Panc1 (cell line): ENCODE data around the gene AHCY. TPM values are rescaled to one million over a fixed set of nuclear protein-coding genes. Genes with fewer than 3 reads are reported as not detected.
"Not testable (repeated sequence)": the region's sequence is repeated elsewhere in the genome, so short reads cannot be mapped to it uniquely, and the experiment has no call there.

ENCODE experiments used
- ATAC-seq: fragments of 200-7000 bp; cut with Tn5 transposase; 2 replicates; pipeline ENCODE4 v1.9.1; 2020; ENCODE audit warnings: mild to moderate bottlenecking, moderate library complexity
- BruUV-seq: library from RNA; stranded (reverse); fragments of 400-500 nt; replicated peaks from 2 replicates; lab custom pipeline; 2021; lab: Mats Ljungman, UMichigan
- CTCF ChIA-PET: fragments of 300-600 bp; sonication (Branson Sonifier 250); formaldehyde crosslinking; loops from one replicate; lab custom pipeline; 2022; ENCODE audit warnings: antibody characterized with exemption; lab: Charles Lee
- POLR2A ChIA-PET: fragments of 300-600 bp; sonication (Branson Sonifier 250); formaldehyde crosslinking; loops from one replicate; lab custom pipeline; 2022; ENCODE audit warnings: antibody characterized with exemption; lab: Charles Lee
- DNase-seq: peaks from one replicate; pipeline ENCODE4 v3.0.0-alpha.2; 2010; ENCODE audit warnings: low read depth, low spot score
- H3K27ac ChIP-seq: 2 replicates; pipeline ENCODE4 v1.5.1; 2011; ENCODE audit warnings: mild to moderate bottlenecking, low read length, inconsistent platforms
- H3K27me3 ChIP-seq: fragments of 200-500 bp; sonication (Bioruptor generic); 2 replicates; pipeline ENCODE4 v1.6.0; 2014; ENCODE audit warnings: low read length, inconsistent platforms; ENCODE audit not compliant: control insufficient read depth, insufficient read depth
- H3K36me3 ChIP-seq: fragments of 200-500 bp; sonication (Bioruptor generic); 2 replicates; pipeline ENCODE4 v1.5.1; 2014; ENCODE audit warnings: inconsistent platforms, mild to moderate bottlenecking, low read length, moderate library complexity; ENCODE audit not compliant: control insufficient read depth, insufficient read depth
- H3K4me1 ChIP-seq: 2 replicates; pipeline ENCODE4 v1.5.1; 2011; ENCODE audit warnings: inconsistent platforms, mild to moderate bottlenecking, low read length, moderate library complexity; ENCODE audit not compliant: control insufficient read depth, insufficient read depth
- H3K4me3 ChIP-seq, 2 experiments: 2 replicates each; pipeline ENCODE4 v1.5.1; 2011 to 2012; ENCODE audit warnings: low read depth in 2 of 2, low read length in 2 of 2, mild to moderate bottlenecking in 2 of 2, inconsistent platforms in 1 of 2, moderate library complexity in 1 of 2
- H3K9me3 ChIP-seq: fragments of 200-500 bp; sonication (Bioruptor generic); 2 replicates; pipeline ENCODE4 v1.5.1; 2014; ENCODE audit warnings: low read depth, mild to moderate bottlenecking, inconsistent platforms, low read length, moderate library complexity; ENCODE audit not compliant: control insufficient read depth, insufficient read depth
- POLR2AphosphoS5 ChIP-seq: IDR thresholded peaks from 2 replicates; pipeline ENCODE4 v1.6.1; 2012; ENCODE audit warnings: mild to moderate bottlenecking, low read depth, low read length, moderate library complexity
- SIN3A ChIP-seq: IDR thresholded peaks from 2 replicates; pipeline ENCODE4 v1.6.1; 2012; ENCODE audit warnings: low read depth, mild to moderate bottlenecking, low read length, moderate library complexity, borderline replicate concordance; ENCODE audit not compliant: insufficient read depth
- TCF7L2 ChIP-seq: IDR thresholded peaks from 2 replicates; pipeline ENCODE4 v1.6.1; 2011; ENCODE audit warnings: mild to moderate bottlenecking, low read depth, low read length, inconsistent platforms
- in situ Hi-C: cut with HindIII; loops from 2 replicates; pipeline ENCODE4 v1.10.0; 2016; ENCODE audit warnings: low sequenced_read_pairs, low pct_unique_long_range_greater_than_20kb
- intact Hi-C: fragments of 100-400 bp; cut with micrococcal nuclease; formaldehyde crosslinking; loops from one replicate; pipeline ENCODE4 v1.10.0; 2022; ENCODE audit not compliant: unreplicated experiment
- total RNA-seq: library from RNA; stranded (reverse); gene quantifications from one replicate; pipeline ENCODE4 v1.2.1, GENCODE V29; 2021; ENCODE audit not compliant: unreplicated experiment
- TF ChIP-seq, protein P1 (sequence below): fragments of 450-650 bp; IDR thresholded peaks from 2 replicates; pipeline ENCODE4 v1.5.1; 2017; ENCODE audit warnings: mild to moderate bottlenecking
- TF ChIP-seq, protein P2 (sequence below), 2 experiments: IDR thresholded peaks; 2 replicates each; pipeline ENCODE4 v1.6.1; 2011 to 2012; ENCODE audit warnings: low read depth in 2 of 2, control low read depth in 1 of 2, low read length in 1 of 2, mild to moderate bottlenecking in 1 of 2, moderate library complexity in 1 of 2; ENCODE audit not compliant: insufficient read depth in 1 of 2

Gene AHCY
- total RNA-seq, 1 experiment from 2014 or later, result 171 TPM

DNA sequence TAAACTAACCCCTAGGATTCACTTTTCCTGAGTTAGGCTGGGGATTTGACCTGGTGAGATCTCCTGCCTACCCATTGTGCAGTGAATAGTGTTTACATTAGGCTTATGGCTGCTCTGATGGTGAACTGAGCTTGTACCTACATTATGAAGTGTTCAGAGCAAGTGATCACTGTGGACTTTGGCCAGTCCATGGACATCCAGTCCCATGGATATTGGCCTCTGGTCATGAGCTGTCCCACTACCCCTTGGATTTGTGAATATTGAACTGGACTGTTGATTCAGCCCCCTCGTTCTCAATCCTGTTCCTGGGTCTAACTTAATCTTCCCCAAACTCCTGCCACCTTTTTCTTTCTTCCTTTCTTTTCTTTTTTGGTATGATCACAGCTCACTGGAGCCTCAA lies 48.2 kb downstream of the AHCY start:
- TF ChIP-seq, protein P1, sequence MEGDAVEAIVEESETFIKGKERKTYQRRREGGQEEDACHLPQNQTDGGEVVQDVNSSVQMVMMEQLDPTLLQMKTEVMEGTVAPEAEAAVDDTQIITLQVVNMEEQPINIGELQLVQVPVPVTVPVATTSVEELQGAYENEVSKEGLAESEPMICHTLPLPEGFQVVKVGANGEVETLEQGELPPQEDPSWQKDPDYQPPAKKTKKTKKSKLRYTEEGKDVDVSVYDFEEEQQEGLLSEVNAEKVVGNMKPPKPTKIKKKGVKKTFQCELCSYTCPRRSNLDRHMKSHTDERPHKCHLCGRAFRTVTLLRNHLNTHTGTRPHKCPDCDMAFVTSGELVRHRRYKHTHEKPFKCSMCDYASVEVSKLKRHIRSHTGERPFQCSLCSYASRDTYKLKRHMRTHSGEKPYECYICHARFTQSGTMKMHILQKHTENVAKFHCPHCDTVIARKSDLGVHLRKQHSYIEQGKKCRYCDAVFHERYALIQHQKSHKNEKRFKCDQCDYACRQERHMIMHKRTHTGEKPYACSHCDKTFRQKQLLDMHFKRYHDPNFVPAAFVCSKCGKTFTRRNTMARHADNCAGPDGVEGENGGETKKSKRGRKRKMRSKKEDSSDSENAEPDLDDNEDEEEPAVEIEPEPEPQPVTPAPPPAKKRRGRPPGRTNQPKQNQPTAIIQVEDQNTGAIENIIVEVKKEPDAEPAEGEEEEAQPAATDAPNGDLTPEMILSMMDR, result no peak
- no peak for TF ChIP-seq SIN3A
- TF ChIP-seq TCF7L2, result no peak
- TF ChIP-seq, protein P2, sequence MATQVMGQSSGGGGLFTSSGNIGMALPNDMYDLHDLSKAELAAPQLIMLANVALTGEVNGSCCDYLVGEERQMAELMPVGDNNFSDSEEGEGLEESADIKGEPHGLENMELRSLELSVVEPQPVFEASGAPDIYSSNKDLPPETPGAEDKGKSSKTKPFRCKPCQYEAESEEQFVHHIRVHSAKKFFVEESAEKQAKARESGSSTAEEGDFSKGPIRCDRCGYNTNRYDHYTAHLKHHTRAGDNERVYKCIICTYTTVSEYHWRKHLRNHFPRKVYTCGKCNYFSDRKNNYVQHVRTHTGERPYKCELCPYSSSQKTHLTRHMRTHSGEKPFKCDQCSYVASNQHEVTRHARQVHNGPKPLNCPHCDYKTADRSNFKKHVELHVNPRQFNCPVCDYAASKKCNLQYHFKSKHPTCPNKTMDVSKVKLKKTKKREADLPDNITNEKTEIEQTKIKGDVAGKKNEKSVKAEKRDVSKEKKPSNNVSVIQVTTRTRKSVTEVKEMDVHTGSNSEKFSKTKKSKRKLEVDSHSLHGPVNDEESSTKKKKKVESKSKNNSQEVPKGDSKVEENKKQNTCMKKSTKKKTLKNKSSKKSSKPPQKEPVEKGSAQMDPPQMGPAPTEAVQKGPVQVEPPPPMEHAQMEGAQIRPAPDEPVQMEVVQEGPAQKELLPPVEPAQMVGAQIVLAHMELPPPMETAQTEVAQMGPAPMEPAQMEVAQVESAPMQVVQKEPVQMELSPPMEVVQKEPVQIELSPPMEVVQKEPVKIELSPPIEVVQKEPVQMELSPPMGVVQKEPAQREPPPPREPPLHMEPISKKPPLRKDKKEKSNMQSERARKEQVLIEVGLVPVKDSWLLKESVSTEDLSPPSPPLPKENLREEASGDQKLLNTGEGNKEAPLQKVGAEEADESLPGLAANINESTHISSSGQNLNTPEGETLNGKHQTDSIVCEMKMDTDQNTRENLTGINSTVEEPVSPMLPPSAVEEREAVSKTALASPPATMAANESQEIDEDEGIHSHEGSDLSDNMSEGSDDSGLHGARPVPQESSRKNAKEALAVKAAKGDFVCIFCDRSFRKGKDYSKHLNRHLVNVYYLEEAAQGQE (IDR thresholded peaks at IDR 0.05; ENCODE audit: insufficient read depth in 1 of 2, low read depth in 2 of 2, low read length in 1 of 2), result no peak
- TF ChIP-seq POLR2AphosphoS5, result no peak
- POLR2A ChIA-PET, result interaction anchor here (0.6 kb wide), 1 partner anchor 54 kb away, joined by 7 read pairs; no protein-coding TSS in a partner anchor
- H3K27ac ChIP-seq, result no peak overlapping the region
- H3K4me3 ChIP-seq, result no peak overlapping the region
- intact Hi-C loops, result no loop called here
- H3K27me3 ChIP-seq, result no peaks in the 10 kb centered on the region
- H3K36me3 ChIP-seq, result no peaks in the 10 kb centered on the region
- CTCF ChIA-PET, result interaction anchor here (1.1 kb wide), 1 partner anchor 65 kb away, joined by 3 read pairs; no protein-coding TSS in a partner anchor
- H3K4me1 ChIP-seq, result no peaks in the 10 kb centered on the region
- BruUV-seq, result no TSS peak
- no peaks in the 10 kb centered on the region for H3K9me3 ChIP-seq
- in situ Hi-C loops, result no loop called here
- ATAC-seq (no peak), DNase-seq (no peak)

DNA sequence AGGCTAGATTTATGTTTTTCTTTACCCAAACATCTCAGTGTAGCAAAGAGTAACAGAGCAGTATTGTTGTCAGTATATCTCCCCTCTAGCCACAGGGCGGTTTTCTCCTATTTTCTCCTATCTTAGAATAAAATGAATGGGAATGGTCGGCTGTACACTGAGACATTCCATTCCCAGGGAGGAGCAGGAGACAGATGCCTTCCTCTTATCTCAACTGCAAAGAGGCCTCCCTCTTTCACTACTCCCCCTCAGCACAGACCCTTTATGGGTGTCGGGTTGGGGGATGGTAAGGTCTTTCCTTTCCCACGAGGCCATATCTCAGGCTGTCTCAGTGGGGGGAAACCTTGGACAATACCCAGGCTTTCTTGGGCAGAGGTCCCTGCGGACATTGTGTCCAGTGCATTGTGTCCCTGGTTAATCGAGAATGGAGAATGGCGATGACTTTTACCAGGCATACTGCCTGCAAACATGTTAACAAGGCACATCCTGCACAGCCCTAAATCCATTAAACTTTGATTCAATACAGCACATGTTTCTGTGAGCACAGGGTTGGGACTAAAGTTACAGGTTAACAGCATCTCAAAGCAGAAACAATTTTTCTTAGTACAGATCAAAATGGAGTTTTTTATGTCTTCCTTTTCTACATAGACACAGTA lies 50.6 kb downstream of the AHCY start:
- H3K27ac ChIP-seq, H3K27me3 ChIP-seq, H3K36me3 ChIP-seq, CTCF ChIA-PET, in situ Hi-C loops, H3K4me3 ChIP-seq, ATAC-seq, intact Hi-C loops, POLR2A ChIA-PET, H3K4me1 ChIP-seq, H3K9me3 ChIP-seq, DNase-seq, BruUV-seq: not testable (repeated sequence)

DNA sequence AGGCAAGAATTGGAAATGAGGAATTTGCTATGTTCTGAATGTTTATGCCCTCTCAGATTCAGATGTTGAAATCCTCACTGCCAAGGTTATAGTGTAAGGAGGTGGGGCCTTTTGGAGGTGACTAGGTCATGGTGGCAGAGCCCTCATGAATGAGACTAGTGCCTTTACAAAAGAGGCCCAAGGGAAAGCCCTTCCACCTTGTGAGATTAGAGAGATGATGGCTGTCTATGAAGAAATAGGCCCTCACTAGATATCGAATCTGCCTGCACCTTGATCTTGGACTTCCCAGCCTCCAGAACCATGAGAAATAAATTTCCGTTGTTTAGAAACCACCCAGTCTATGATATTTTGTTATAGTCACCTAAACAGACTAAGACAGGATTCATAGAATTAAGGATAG lies 51.5 kb downstream of the AHCY start:
- intact Hi-C loops (no loop called here), in situ Hi-C loops (no loop called here)
- CTCF ChIA-PET, result no interaction called here
- no TSS peak for BruUV-seq
- no peaks in the 10 kb centered on the region for H3K27me3 ChIP-seq
- H3K27ac ChIP-seq, result no peak overlapping the region
- ATAC-seq (no peak), DNase-seq (no peak)
- TF ChIP-seq POLR2AphosphoS5 (no peak), SIN3A (no peak), TCF7L2 (no peak)
- TF ChIP-seq, protein P2 (IDR thresholded peaks at IDR 0.05; ENCODE audit: insufficient read depth in 1 of 2, low read depth in 2 of 2, low read length in 1 of 2), result no peak
- TF ChIP-seq, protein P1, result no peak
- H3K4me3 ChIP-seq, result no peak overlapping the region
- H3K36me3 ChIP-seq, result no peaks in the 10 kb centered on the region
- H3K9me3 ChIP-seq, result no peaks in the 10 kb centered on the region
- no peaks in the 10 kb centered on the region for H3K4me1 ChIP-seq
- POLR2A ChIA-PET, result no interaction called here
